CD4-positive, alpha-beta T cell treated with Interleukin-10 for 1 hour (primary cell): ENCODE data around the gene ABLIM2.
A peak's percentile ranks its signal among the peaks of the same experiment; 100 is the strongest.

Experiments
- DNase-seq: peaks from one replicate; pipeline ENCODE4 v3.0.0-alpha.2; 2020

Gene ABLIM2

GRCh38 chr4:8158710-8159536 is at the start of gene ABLIM2:
TSS of gene ABLIM2 (minus strand) at chr4:8158813. CDS start at chr4:8158689, 124 bp downstream.
- DNase-seq, result peak; percentile 99

- no peak for DNase-seq
Observed at GRCh38 chr4:8207314-8207713, 48.7 kb upstream of the ABLIM2 start.

- no peak for DNase-seq
Observed at GRCh38 chr4:8205749-8206611, 47.4 kb upstream of the ABLIM2 start.

- no peak for DNase-seq
Observed at GRCh38 chr4:8205241-8205707, 46.7 kb upstream of the ABLIM2 start.

- DNase-seq, result no peak
Observed at GRCh38 chr4:8204576-8205227, 46.1 kb upstream of the ABLIM2 start.

- DNase-seq, result no peak
Observed at GRCh38 chr4:8203817-8204216, 45.2 kb upstream of the ABLIM2 start.

- DNase-seq, result no peak
Observed at GRCh38 chr4:8203052-8203401, 44.4 kb upstream of the ABLIM2 start.

- no peak for DNase-seq
Observed at GRCh38 chr4:8202108-8203051, 43.8 kb upstream of the ABLIM2 start.

- peak; percentile 52 for DNase-seq
Observed at GRCh38 chr4:8201321-8201781, 42.7 kb upstream of the ABLIM2 start.

- DNase-seq, result peak; percentile 43
Observed at GRCh38 chr4:8200302-8200975, 41.8 kb upstream of the ABLIM2 start.

- peak; percentile 26 for DNase-seq
Observed at GRCh38 chr4:8199594-8200301, 41.1 kb upstream of the ABLIM2 start.

- peak; percentile 64 for DNase-seq
Observed at GRCh38 chr4:8198906-8199593, 40.4 kb upstream of the ABLIM2 start, which contains the start of gene SH3TC1. TSS of gene SH3TC1 (plus strand) at chr4:8199290. CDS start at chr4:8205195, 5,905 bp downstream.

GRCh38 chr4:8198206-8198905 is 39.7 kb upstream of the ABLIM2 start:
- DNase-seq, result no peak

- no peak for DNase-seq
Observed at GRCh38 chr4:8197521-8197920, 38.9 kb upstream of the ABLIM2 start.

- no peak for DNase-seq
Observed at GRCh38 chr4:8195841-8196458, 37.3 kb upstream of the ABLIM2 start.

GRCh38 chr4:8195431-8195830 is 36.8 kb upstream of the ABLIM2 start:
- no peak for DNase-seq

- no peak for DNase-seq
Observed at GRCh38 chr4:8194306-8195242, 36.0 kb upstream of the ABLIM2 start.
